Ishikawa (cell line): ENCODE measurements around the gene PDE6A.

ENCODE experiments used
- CEBPB ChIP-seq: IDR thresholded peaks from 2 replicates; pipeline ENCODE4 v1.6.1; 2012
- CREB1 ChIP-seq: IDR thresholded peaks from 2 replicates; pipeline ENCODE4 v1.6.1; 2012; ENCODE audit warnings: low read depth
- EGR1 ChIP-seq: IDR thresholded peaks from 2 replicates; pipeline ENCODE4 v1.6.1; 2012
- EP300 ChIP-seq: IDR thresholded peaks from 2 replicates; pipeline ENCODE4 v1.6.1; 2012; ENCODE audit warnings: borderline replicate concordance
- FOXM1 ChIP-seq: IDR thresholded peaks from 2 replicates; pipeline ENCODE4 v1.6.1; 2012; ENCODE audit warnings: low read depth, borderline replicate concordance
- NFIC ChIP-seq: IDR thresholded peaks from 2 replicates; pipeline ENCODE4 v1.6.1; 2012
- RAD21 ChIP-seq: IDR thresholded peaks from 2 replicates; pipeline ENCODE4 v1.6.1; 2012; ENCODE audit warnings: low read depth
- TAF1 ChIP-seq: IDR thresholded peaks from 2 replicates; pipeline ENCODE4 v1.6.1; 2012; ENCODE audit warnings: low read depth, mild to moderate bottlenecking
- TCF12 ChIP-seq: IDR thresholded peaks from 2 replicates; pipeline ENCODE4 v1.6.1; 2012; ENCODE audit warnings: low read depth
- TEAD4 ChIP-seq: IDR thresholded peaks from 2 replicates; pipeline ENCODE4 v1.6.1; 2012
- YY1 ChIP-seq: IDR thresholded peaks from 2 replicates; pipeline ENCODE4 v1.6.1; 2012; ENCODE audit warnings: low read depth
- ZBTB7A ChIP-seq: IDR thresholded peaks from 2 replicates; pipeline ENCODE4 v1.6.1; 2012; ENCODE audit warnings: low read depth
- TF ChIP-seq, protein P1 (sequence below): IDR thresholded peaks from 2 replicates; pipeline ENCODE4 v1.6.1; 2012; ENCODE audit warnings: low read depth, mild to moderate bottlenecking
- TF ChIP-seq, protein P2 (sequence below): IDR thresholded peaks from 2 replicates; pipeline ENCODE4 v1.6.1; 2012
- TF ChIP-seq, protein P3 (sequence below): IDR thresholded peaks from 2 replicates; pipeline ENCODE4 v1.6.1; 2012

The PDE6A gene

DNA sequence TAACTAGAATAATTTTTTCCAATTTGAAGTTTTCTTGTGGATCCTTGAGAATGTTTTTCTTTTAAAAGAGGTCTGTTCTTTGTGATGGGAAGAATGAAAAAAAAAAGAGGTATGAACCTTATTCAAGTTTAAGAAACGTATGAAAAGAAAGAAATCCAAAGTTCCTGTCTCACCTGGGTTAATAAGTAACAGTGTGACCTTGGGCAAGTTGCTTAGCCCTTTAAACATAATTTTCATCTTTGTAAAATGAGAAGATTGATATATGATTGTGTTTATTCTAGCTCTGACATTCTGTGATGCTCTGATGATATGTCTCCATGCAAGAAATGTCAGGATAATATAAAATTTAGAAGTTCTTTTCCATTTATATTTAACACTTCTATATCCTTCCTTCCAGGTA, 35.3 kb upstream of the PDE6A start:
- TF ChIP-seq EGR1 = no peak
- TF ChIP-seq YY1 = no peak
- TF ChIP-seq, protein P1, sequence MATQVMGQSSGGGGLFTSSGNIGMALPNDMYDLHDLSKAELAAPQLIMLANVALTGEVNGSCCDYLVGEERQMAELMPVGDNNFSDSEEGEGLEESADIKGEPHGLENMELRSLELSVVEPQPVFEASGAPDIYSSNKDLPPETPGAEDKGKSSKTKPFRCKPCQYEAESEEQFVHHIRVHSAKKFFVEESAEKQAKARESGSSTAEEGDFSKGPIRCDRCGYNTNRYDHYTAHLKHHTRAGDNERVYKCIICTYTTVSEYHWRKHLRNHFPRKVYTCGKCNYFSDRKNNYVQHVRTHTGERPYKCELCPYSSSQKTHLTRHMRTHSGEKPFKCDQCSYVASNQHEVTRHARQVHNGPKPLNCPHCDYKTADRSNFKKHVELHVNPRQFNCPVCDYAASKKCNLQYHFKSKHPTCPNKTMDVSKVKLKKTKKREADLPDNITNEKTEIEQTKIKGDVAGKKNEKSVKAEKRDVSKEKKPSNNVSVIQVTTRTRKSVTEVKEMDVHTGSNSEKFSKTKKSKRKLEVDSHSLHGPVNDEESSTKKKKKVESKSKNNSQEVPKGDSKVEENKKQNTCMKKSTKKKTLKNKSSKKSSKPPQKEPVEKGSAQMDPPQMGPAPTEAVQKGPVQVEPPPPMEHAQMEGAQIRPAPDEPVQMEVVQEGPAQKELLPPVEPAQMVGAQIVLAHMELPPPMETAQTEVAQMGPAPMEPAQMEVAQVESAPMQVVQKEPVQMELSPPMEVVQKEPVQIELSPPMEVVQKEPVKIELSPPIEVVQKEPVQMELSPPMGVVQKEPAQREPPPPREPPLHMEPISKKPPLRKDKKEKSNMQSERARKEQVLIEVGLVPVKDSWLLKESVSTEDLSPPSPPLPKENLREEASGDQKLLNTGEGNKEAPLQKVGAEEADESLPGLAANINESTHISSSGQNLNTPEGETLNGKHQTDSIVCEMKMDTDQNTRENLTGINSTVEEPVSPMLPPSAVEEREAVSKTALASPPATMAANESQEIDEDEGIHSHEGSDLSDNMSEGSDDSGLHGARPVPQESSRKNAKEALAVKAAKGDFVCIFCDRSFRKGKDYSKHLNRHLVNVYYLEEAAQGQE = no peak
- TF ChIP-seq FOXM1 = no peak
- no peak for TF ChIP-seq ZBTB7A
- TF ChIP-seq, protein P2, sequence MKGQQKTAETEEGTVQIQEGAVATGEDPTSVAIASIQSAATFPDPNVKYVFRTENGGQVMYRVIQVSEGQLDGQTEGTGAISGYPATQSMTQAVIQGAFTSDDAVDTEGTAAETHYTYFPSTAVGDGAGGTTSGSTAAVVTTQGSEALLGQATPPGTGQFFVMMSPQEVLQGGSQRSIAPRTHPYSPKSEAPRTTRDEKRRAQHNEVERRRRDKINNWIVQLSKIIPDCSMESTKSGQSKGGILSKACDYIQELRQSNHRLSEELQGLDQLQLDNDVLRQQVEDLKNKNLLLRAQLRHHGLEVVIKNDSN = no peak
- TF ChIP-seq TAF1 = no peak
- no peak for TF ChIP-seq CREB1
- no peak for TF ChIP-seq RAD21
- no peak for TF ChIP-seq TEAD4
- no peak for TF ChIP-seq CEBPB
- no peak for TF ChIP-seq TCF12
- TF ChIP-seq, protein P3, sequence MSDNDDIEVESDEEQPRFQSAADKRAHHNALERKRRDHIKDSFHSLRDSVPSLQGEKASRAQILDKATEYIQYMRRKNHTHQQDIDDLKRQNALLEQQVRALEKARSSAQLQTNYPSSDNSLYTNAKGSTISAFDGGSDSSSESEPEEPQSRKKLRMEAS = no peak
- no peak for TF ChIP-seq EP300
- no peak for TF ChIP-seq NFIC

DNA sequence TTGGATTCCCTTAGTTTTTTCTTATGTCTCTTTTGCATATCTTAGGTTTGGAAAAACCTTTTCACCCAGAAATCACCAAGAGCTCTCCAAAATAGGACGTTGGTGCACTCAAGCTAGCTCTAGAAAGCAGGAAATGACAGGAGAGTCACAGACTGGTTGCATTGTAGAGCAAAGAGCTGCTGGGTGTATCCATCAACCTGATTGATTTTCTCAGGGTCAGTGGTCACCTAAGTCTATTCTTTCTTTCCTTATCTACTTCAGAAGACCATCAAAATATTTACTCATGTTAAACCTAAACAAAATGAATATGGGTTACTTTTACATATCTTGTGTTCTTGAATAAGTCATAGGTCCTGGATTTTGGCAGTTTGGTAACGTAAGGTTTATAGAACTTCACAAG, 30.8 kb upstream of the PDE6A start:
- no peak for TF ChIP-seq NFIC
- TF ChIP-seq, protein P3 = no peak
- TF ChIP-seq CEBPB = no peak
- TF ChIP-seq FOXM1 = no peak
- no peak for TF ChIP-seq ZBTB7A
- TF ChIP-seq, protein P2 = no peak
- TF ChIP-seq, protein P1 = no peak
- TF ChIP-seq TEAD4 = no peak

DNA sequence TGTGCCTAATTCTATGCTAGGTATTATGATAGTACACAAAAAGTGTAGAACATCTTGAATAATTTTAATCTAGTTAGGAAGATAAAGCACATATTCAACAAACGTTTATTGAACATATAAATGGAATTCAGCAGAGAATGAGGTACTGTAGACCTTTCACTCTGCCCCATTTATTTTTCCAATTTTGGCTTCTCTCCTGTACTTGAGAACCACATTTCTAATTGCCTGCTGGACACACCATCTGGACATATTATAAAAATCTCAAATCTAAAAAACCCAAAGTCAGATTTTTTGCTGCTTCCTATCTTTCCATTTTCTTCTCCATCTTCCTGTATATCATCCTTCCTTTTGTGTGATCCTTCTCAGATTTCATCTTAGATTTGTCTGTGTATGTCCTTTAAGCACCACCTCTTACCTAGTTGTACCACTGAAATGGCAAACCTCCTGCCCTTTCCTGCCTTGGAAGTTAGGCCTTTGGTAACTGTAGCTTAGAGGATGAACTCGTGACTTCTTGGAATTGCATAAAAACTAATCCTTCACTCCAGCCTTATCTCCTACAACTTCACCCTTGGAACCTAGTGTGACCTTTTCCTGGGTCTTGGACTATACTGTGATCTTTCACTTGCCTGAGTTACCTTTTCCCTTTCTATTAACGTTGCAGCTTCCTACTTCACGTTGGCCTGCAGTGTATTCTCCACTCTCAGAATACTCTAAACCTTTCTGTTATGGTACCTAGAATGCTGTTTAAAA, 24.8 kb upstream of the PDE6A start:
- no peak for TF ChIP-seq TAF1
- no peak for TF ChIP-seq NFIC
- no peak for TF ChIP-seq EP300
- TF ChIP-seq ZBTB7A = no peak
- TF ChIP-seq, protein P3 = no peak
- no peak for TF ChIP-seq RAD21
- no peak for TF ChIP-seq FOXM1
- no peak for TF ChIP-seq YY1
- TF ChIP-seq, protein P1 = no peak
- no peak for TF ChIP-seq EGR1
- TF ChIP-seq, protein P2 = no peak
- no peak for TF ChIP-seq CEBPB
- no peak for TF ChIP-seq TEAD4
- no peak for TF ChIP-seq TCF12
- no peak for TF ChIP-seq CREB1

DNA sequence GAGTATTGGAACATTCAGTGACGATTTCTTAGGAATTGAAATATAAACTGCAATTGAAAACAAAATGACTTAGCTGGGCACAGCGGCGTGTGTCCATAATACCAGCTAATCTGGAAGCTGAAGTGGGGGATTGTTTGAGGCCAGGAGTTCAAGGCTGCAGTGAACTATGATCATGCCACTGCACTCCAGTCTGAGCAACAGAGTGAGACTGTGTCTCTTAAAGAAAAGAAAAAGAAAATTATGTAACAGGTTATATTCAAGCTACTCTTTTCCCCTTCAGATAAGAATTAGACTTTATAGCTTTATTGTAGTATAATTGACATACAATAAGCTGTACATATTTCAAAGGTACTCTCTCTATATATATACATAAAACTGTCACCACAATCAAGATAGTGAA, 22.4 kb upstream of the PDE6A start:
- TF ChIP-seq RAD21 = no peak
- TF ChIP-seq CREB1 = no peak
